ENCODE data around the gene PER2.

The PER2 gene

DNA sequence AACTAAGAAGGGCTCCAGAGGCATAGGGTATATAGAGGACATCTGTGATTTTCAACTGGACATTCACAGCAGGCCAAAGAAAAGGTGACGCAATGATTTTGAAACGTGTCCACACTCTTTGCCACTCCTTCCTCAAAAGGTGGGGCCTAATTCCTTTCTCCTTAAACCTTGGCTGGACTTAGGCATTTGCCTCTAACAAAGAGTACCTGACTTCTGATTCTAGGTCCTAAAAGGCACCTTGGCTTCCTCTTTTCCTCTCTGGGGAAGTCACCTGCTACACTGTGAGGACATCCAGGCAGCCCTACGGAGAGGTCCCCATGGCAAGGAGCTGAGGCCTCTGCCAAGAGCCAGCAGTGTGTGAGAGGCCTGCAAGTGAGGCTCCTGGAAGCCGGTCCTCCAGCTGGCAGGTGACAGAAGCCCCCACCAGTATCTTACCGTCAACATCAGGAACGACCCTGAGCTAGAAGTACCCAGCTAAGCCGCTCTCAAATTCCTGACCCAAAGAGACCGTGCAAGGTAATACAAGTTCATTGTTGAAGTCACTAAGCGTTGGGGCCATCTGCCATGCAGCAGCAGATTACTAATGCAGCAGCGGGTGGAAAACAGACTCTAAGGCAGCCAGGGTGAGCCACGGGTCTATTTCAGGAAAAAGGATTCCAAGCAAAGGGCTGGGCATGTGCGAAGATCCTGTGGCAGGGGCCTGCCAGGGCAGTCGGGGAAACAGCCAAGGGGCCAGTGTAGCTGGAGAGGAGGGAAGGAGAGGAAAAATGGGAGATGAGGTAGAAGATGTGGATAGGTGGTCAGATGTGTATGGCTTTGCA, 41.2 kb downstream of the PER2 start:
- no peak for DNase-seq

DNA sequence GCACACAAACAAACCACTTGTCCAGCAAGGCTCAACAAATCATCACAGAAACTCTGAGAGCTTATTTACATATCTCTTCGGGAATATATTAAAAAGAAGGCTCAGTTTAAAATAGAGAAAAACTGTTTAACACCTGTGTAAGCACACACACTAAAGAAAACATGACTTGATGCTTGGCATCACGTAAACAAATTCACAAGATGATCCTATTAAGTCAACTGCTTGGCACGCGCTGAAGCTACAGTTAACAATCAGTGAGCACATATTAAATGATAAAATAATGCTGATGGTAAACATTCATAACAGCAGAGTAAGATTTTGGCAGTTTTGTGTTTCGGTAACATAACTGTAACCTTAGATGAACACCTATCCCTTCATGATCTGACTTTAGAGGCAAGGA, 44.3 kb downstream of the PER2 start:
- DNase-seq: no peak

DNA sequence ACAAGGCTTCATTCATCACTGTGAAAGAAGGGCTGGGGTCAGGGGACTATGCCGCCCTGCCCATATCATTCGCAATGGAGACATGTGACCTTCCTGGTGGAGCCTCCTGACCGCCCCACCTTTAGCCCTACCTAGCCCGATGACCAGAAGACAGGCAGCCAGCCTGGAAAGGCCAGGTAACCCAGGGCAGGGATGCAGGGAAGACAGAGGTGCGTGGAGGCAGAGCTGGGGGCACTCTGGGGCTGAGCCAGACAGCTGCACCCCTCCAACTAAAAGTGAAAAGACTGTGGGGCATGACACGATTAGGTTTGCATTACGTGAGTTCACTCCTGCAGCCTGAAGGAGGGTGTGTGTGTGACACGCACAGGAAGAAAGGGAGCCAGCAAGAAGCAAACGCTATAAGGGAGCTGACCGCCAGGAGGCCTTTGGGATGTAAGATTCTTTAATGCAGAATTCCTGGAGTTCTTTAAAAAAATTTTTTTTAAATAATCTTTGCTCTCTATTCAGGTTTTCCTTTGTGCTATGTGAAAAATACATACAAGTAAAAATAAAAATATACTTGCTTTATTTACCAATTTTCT, 44.8 kb downstream of the PER2 start:
- no peak for DNase-seq

DNA sequence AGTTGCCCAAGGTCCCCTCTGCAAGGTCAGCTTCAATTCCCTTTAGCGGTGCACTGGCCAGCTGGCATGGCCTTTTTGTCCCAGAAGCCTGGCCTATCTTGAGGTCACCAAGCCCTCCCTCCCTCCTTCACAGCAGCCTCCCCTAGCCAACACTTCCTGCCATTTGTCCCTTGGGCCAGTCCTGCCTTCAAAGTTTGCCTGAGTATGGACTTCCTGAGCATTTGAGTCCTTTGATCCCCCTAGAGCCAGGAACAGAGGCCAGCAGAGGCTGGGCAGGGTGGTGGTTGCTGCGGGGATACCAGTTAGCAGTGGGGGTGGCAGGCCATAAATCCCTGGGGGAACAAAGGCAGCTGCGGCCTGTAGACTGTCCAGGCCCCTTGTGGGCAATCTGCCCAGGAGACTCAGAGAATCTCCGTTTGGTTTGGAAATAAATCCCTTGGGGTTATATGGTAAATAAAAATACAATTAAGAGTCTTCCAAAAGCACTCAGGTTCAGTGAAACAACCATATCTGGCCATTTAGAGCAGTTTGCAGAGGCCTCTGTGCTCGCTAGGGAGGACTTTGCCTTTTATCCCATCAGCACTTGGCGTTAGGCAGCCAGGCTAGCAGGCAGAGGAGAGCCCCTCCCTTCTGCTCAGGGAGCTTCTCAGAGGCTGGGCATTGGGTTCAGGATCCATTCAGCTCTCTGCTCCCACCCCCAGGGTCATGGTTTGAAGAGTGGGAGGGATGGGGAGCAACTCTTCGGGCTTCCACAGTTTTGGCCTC, 45.5 kb downstream of the PER2 start:
- no peak for DNase-seq

DNA sequence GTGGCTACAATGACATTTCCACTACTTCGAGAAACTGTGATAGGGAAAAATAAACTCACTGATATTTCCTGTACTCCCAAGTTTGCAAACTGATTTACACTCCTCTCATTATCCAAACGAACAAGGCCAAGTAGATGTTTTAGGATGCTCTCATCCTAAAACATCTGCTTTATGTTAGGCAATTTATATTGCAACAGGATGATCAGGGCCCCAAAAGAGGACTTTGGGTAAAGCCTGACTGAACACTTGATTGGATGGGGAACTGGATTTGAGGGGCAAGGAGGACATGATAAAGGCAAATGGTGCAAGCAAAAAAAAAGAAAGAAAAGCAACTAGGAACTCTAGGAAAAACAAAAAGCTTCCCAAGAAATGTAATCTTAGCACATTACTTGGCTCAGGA, 46.4 kb downstream of the PER2 start:
- peak; percentile 36 for DNase-seq

DNA sequence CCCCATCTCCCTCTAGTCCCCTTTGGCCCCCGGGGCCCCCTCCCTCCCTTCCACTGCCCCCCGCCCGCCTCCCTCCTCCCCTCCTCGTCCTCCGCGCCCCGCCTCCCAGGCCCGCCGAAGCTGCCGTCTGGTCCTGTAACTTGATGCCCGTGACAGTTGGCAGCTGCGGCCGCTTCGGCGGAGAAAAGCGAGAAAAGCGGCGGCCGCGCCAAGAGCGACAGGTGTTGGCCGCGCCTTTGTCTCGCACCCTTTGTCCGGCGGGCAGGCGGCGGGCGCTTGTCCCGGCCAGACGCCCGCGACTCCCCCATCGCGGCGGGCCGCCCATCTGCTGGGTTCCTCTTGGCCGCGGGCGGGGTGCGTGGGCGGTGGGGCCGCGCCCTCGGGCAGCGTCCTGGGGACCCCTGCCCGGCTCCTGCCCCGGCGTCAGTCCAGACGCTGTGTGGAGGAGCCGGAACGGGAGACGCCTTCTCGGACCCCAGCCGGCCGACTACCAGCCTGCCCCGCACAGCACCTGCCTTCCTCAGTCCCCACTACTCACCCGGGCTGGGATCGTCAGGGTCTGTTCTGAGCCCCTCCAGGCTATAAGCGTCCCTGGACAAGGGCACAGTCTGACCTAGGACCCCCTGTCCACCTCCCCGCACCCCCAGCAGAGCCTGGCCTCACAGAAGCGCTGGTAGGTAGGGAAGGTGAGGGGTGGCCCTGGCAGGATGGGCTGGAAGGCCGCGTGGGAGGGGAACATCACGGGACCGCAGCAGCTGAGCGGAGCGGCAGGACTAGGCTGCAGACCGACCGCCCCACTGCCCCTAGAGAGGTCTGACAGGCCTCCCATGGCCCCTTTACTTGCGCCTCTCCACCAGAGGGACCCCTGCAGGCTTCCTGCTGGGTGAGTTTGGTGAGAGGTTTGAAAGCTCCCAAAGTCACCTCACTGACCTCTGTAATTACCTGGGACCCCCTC, 47.4 kb downstream of the PER2 start:
- DNase-seq: peak; percentile 34

DNA sequence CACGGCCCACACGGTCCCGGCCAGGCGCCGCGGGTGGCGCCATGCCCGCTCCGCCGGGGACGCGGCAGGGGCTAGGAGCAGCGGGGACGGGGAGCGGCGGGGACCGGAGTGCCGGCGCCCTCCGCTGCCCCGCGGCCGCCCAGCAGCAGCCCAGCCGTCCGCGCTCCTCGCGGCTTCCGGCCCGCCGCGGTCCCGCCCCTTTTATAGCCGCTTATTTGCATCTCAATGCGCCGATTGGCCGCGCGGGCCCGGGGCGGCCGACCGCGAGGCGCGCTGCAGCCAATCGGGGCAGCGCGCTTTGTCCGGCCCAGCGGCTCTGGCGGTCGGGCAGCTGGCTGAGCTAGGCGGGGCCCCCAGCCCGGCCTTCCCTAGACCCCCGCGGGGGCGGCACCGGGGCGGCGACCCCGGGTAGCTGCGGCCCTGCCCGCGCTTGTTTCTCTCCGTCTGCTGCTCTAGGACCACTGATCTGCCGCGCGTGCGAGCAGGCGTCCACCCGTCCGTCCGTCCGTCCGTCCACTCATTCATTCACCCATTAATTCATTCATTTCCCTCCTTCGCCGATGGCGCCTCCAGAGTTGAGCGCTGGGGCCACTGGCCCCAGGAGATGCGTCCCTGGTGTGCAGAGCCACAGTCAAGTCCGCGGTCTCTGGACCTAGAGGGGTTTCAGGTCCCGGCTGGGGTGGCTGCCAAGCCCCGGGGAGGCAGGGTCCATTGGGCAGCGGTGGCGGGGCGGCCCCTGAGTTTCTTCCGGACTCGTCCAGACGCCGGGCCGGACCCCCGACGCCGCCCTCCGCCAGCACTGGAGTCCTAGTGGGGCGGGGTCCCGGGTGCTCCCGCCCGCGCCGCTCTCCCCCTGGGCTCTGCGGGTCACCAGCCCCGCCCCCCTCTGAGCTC, 48.3 kb downstream of the PER2 start, which contains the start of gene HES6:
Gene HES6, minus strand, starts transcription at position 176 of the 894 bp plus-strand sequence. Its CDS starts 133 bp downstream, at position 43.
- DNase-seq: peak; percentile 81

DNA sequence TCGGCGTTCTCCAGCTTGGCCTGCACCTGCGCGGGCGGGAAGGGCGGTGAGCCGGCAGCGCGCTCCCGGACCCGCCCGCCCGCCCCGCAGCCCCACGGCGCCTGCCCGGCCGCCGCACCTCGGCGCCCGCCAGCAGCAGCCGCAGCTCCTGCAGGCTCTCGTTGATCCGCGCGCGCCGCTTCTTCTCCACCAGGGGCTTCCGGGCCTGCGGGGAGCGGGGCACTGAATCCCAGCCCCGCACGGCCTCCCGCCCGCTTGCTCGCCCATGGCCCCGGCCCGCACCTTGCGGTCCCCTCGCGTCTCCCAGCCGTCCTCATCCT, 48.9 kb downstream of the PER2 start:
- DNase-seq: no peak

DNA sequence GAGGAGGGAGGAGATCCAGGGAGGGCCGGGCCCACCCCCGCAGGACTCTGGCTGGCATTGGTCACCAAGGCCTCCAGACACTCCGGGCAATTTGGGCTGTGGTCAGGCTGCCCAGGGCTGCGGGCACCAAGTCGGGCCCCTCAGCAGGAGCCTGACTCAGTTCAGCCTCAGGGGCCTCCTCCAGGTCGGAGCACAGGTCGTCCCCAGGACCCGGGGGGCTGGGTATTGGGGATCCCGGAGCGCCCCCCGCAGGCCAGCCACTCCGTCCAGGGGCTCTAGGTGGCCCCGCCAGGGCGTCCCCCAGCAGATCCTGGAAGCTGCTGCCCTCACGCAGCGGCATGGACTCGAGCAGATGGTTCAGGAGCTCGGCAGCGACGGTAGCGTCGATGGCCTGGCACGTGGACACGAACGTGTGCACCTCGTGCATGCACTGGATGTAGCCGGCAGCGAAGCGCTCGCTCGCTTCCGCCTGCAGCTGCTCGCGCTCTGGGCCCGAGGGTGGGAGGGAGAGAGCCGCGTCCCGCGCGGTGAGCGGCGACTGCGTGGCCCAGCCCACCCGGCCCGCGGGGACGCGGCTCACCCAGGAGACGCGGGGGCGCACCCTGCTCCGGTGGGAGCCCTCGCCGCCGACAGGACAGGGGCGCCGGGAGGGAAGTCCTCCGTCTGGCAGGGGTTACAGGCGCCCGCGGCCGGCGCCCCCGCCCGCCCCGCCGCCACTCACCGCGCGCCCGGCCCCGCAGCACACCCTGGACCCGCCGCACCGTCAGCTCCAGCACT, 49.5 kb downstream of the PER2 start:
- peak; percentile 37 for DNase-seq

DNA sequence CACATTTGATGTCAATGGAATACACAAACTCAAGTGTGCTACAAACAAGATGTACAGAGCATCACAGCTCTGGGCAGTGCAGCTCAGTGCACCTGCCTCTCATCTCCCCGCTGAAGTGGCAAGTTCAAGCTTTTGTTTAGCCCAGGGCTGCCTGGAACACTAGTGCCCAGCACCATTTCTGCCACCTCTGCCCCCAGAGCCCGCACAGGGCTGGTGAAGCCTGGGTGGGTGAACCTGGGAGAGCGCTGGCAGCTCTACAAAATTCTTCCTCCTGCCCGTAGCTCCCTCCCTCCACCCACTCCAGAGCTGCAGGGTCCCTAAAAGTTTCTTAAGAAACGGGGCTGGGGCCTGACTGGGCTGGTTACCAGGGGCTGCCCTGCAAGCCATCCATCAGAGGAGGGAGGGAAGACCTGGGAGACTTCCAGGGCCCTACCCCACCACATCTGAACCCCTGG, 50.1 kb downstream of the PER2 start:
- no peak for DNase-seq

DNA sequence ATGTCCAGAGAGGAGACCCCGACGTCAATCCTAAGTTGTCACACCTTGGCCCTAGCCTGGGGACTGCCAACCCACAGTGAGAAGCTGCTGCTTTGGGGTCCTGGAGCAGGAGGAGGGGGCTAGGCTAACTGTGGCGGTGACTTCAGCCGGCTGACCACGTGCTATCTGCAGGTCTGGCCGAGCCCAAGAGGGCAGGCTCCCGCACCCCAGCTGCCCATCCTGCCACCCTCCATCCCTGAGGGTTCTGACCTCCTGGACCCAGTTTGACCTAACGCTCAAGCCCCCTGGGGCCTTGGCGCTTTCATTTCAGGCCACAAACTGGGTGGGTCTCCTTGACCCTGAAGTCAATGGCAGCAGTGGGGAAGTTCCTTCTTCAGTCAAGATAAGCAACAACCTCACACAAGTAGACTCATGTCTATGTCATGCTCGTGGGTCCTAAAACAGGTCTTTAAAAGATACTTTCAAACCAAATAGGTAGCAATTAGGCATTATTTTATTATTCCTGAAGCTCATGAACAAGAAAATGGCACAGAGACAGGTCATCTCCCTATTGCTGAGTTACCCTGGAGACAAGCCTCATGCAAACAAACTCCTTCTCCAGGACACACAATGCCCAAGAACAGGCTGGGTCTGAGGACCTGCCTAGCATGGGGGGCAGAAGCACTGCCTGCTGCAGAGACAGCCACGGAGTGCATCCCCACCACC, 50.8 kb downstream of the PER2 start:
- no peak for DNase-seq

DNA sequence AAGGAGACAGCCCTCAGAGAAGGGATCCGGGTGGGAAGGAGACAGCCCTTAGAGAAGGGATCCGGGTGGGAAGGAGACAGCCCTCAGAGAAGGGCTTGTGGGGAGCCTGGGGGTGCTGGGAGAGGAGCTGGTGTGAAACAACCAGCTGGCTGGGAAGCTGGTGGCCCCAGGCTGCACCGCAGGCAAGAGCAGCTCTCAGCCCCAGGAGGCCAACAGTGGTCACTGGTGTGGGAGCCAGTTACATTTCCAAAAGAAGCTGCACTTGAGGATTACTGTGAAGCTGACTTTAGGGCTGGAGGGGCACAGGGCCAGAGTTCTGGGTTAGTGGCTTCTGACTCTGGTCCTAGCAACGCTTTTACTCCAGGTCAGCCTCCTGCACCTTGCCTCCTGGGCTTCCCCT, 51.8 kb downstream of the PER2 start:
- no peak for DNase-seq

DNA sequence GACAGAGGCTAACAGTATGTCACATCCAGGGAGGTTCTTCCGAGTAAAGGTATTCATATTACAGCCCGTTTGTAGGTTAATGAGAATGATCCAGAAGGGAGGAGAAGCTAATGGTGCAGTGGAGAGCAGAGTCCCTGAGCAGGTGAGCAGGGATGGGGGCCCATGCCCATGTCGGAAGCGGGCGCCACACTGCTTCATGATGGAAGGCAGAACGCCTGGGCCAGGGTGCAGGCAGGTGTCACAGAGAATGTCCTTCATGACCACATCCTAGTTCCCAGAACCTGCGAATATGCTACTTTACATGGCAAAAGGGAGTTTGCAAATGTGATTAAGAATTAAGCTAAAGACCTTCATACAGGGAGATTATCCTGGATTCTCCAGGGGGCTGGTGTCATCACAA, 52.6 kb downstream of the PER2 start:
- DNase-seq: no peak

DNA sequence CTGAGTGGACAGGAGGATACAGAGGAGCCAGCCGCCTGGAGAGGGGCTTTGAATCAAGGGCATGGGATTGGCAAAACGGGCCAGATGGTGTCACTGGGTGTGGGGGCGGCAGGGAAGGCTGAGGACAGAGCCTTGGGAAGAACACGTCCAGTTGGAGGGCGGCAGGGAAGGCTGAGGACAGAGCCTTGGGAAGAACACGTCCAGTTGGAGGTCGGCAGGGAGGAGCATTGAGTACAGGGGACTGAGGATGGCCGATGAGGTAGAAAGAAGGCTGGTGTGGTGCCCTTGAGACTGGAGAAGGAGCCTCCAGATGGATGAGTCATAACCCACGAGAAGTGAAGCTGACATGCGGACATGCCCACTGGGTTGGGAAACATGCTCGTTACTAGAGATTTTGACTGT, 53.1 kb downstream of the PER2 start:
- peak; percentile 90 for DNase-seq

DNA sequence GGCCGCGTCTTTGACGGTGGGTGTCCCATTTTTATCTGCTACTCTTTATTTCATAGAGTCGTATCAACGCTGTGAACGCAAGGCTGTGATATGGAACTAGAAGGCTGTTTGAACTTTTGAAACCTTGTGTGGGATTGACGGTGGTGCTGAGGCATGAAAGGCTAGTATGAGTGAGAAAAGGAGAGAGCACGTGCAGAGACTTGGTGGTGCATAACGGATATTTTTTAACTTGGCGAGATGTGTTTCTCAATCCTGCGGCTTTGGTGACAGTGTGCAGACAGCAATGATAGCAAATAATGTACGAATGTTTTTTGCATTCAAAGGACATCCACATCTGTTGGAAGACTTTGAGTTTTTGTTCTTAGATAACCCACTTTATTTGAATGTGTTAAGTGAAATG, 54.8 kb downstream of the PER2 start:
- peak; percentile 93 for DNase-seq

DNA sequence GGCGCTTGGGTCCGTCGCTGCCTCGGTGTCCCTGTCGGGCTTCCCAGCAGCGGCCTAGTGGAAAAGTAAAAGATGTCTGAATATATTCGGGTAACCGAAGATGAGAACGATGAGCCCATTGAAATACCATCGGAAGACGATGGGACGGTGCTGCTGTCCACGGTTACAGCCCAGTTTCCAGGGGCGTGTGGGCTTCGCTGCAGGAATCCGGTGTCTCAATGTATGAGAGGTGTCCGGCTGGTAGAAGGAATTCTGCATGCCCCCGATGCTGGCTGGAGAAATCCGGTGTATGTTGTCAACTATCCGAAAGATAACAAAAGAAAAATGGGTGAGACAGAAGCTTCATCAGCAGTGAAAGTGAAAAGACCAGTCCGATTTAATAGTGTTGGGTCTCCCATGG, 56.6 kb downstream of the PER2 start:
- DNase-seq: no peak

DNA sequence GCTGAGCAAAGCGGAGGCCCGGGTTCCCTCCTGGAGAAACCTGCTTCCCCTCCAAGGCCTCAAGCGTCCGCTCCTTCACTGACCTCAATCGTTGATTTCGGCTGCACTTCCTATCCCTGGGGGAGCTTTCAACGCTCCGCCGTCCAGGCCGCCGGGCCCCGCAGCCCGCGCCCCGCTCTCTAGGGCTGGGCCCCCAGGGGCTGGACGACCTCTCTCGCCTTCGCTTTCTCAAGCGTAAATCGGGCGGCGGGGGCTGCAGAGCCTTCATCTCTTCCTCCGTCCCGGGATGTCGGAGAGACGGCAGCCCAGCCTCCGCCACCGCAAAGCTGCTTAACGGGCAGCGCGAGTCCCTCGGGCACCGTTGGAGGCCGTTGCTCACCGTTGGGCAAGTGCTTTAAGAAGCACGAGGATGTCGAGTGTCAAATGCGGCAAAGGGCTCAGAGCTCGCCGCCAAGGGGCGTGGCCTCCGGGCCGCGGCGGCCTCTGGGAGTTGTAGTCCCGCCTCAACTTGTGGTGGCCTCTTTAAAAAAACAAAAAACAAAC, 57.1 kb downstream of the PER2 start:
- DNase-seq: peak; percentile 85

DNA sequence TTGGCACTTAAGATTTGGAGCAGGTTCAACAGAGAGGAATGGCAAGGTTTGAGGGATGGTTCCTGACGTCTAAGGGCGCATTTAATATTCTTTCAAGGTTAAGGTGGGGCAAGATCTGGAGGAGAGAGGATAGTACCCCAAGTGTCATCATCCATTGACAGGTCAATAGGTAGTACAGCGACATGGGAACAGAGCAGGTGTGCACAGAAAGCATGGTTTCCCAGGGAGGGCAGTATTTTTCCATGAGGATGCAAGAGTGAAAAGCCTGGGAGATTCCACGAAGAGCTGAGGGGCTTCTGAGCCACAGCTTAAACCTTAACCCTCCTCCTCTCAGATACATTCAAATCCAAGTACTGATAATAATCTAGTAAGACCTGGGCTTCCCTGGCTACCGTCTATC, 57.7 kb downstream of the PER2 start:
- no peak for DNase-seq

DNA sequence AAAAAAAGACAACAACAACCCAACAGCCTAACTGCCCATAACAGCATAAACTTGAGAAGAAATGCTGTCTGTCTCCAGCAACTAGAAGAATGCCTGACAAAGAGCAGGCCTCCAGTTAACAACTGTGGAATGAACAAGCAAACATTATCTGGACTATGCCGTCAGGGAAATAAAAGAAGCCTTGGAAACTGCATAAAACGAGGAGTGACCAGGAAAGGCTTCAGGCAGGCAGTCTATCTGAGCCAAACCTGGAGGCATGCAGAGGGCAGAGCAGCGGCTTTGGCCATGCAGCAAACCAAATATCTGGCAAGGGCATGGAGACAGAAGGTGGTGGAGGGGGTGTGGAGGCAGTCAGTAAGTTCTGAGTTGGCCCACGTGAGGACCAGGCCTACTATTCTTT, 59.7 kb downstream of the PER2 start:
- no peak for DNase-seq

DNA sequence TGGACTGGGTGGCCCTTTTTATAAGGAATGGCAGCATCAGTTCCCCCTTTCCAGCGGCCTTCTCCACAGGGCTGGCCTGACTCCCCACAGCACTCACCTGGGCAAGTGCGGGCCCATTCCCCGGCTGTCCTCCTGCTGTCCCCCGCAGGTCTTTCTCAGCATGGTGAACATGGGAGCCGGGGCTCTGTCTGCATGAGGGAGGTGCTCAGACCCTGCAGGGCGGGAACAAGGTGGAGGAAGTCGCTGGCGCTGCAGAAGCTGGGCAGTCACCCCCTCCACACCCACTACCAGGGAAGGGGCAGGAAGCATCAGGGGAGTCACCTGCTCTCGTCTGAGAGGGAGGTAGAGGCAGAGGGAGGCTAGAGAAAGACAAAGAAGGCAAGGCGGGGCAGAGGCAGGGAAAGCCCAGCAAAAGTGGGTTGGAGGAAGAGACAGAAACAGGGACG, 60.8 kb downstream of the PER2 start:
- DNase-seq: no peak
